Activated CD4-positive, alpha-beta memory T cell treated with anti-CD3 and anti-CD28 coated beads, Interleukin-2, amount 10 ng/mL, durations not matched to agents 7 days and 5 days (primary cell): ENCODE results near the gene HECTD2. TPM values are rescaled to one million over a fixed set of nuclear protein-coding genes. Genes with fewer than 3 reads are reported as not detected.
"Not testable (repeated sequence)": the region's sequence is repeated elsewhere in the genome, so short reads cannot be mapped to it uniquely, and the experiment has no call there.

ENCODE experiments used
- CTCF ChIA-PET: fragments of 350-600 bp; sonication (Branson Sonifier 250); formaldehyde crosslinking; loops from one replicate; lab custom pipeline; 2021; ENCODE audit warnings: antibody characterized with exemption, inconsistent platforms; lab: Charles Lee
- POLR2A ChIA-PET: fragments of 350-600 bp; sonication (Branson Sonifier 250); formaldehyde crosslinking; loops from one replicate; lab custom pipeline; 2021; ENCODE audit warnings: antibody characterized with exemption; lab: Charles Lee
- DNase-seq: peaks from one replicate; pipeline ENCODE4 v3.0.0-alpha.2; 2020
- H3K27ac Mint-ChIP-seq: one replicate; pipeline ENCODE4 v1.8.0; 2021; ENCODE audit warnings: mild to moderate bottlenecking, mixed read lengths
- H3K27me3 Mint-ChIP-seq: one replicate; pipeline ENCODE4 v1.8.0; 2021; ENCODE audit warnings: mixed read lengths
- H3K36me3 Mint-ChIP-seq: one replicate; pipeline ENCODE4 v1.8.0; 2021; ENCODE audit warnings: low read depth, mixed read lengths
- H3K4me1 Mint-ChIP-seq: one replicate; pipeline ENCODE4 v1.8.0; 2021; ENCODE audit warnings: mixed read lengths
- H3K4me3 Mint-ChIP-seq: one replicate; pipeline ENCODE4 v1.8.0; 2021; ENCODE audit warnings: mild to moderate bottlenecking, mixed read lengths
- H3K9me3 Mint-ChIP-seq: one replicate; pipeline ENCODE4 v1.8.0; 2021; ENCODE audit warnings: mixed read lengths
- total RNA-seq, 2 experiments: library from RNA; stranded (reverse); gene quantifications; one replicate each; pipeline ENCODE4 v1.2.3, GENCODE V29; 2021

HECTD2 gene
- total RNA-seq, 2 experiments from 2014 or later, result 2.6 to 2.9 TPM

DNA sequence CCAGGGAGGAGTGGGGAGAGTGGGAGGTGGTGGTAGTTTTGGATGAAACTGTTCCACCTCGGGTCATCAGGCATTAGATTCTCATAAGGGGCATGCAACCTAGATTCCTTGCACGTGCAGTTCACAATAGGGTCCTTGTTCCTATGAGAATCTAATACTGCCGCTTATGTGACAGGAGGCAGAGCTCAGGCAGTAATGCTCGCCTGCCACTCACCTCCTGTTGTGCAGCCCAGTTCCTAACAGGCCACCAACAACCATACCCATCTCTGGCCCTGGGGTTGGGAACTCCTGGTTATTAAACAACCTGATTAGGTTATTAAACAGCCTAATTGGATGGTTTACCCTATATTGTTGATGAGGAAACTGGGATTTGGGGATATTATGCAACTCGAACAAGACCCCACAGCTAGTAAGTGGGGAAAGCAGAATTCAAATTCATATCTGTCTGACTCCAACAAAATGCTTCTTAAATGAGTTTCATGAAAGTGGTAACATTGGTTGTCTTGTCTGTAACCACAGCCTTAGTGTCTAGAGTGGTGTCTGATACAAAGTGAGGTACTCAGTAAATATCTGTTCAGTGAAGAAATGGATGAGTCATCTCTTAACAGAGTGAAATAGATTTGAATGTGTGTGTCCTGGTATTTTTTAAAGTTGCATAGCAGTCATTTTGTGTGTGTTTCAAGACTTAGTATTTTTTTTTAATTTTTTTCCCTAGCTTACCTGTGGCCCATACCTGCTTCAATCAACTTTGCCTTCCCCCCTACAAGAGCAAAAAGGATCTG is 101.6 kb downstream of the HECTD2 start:
- no peaks in the 10 kb centered on the region for H3K9me3 Mint-ChIP-seq
- ChIA-PET CTCF (no interaction called here), POLR2A (no interaction called here)
- H3K4me1 Mint-ChIP-seq, result peaks cover 3% of the 10 kb centered on the region
- no peak overlapping the region for H3K27ac Mint-ChIP-seq
- H3K36me3 Mint-ChIP-seq, result no peaks in the 10 kb centered on the region
- H3K27me3 Mint-ChIP-seq, result no peaks in the 10 kb centered on the region
- H3K4me3 Mint-ChIP-seq, result no peak overlapping the region
- DNase-seq, result no peak

DNA sequence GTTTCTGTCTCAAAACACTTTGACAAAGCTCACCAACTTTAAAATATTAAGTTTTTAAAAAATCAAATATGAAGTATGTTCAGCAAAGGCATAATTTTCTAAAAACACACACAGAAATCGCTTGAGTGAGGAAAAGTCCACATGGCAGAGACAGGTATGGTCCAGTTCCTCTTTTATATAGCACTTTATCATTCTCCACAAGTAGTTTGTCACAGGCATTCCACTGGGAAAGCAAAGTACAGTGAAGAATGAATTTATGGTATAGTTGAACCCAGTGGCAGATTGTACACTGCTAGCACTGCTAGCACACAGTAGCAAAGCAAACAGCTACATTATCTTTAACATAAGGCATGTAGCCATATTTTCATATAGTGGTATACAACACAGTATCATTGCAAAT is 102.3 kb downstream of the HECTD2 start:
- no peak for DNase-seq
- H3K27me3 Mint-ChIP-seq, result no peaks in the 10 kb centered on the region
- POLR2A ChIA-PET, result no interaction called here
- CTCF ChIA-PET, result no interaction called here
- H3K9me3 Mint-ChIP-seq, result no peaks in the 10 kb centered on the region
- H3K4me3 Mint-ChIP-seq, result no peak overlapping the region
- H3K4me1 Mint-ChIP-seq, result peaks cover 3% of the 10 kb centered on the region
- H3K27ac Mint-ChIP-seq, result no peak overlapping the region
- no peaks in the 10 kb centered on the region for H3K36me3 Mint-ChIP-seq

DNA sequence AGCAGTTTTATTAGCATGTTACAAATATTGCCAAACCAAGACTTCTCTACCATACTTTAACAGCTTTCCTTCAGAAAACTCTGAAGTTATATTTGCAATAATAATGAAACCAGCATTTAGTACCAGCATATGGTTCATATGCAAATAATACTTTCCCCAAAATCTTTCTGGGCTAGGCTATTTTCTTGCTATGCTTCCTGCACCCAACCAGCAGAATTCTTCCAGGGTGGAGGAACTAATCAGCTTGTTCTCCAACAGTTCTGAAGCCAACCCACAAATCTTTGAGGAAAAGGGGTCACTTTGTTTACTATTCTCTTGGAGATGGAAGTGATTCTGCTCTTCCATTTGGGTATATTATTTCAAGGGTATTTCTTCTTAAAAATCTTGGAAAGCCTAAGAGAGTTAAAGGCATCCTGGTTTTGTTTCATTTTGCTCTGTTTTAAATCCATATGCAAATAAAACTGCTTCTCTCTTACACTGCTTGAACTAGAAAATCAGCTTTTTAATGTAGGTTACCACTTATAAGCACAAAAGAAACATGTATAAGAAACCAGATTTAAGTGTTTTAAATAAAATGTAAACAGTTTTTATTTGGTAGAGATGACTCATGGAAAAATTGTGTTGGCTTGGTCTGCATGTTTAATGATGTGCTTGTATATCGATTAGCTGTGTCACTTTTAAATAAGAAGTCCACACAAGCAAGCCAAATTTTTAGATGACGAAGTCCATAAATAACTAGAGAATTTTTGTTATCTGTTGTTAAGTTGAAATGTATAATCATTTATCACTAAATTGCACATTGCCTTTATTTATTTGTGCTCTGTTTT is 103.7 kb downstream of the HECTD2 start:
- POLR2A ChIA-PET, result no interaction called here
- Mint-ChIP-seq H3K9me3 (no peaks in the 10 kb centered on the region), H3K4me3 (no peak overlapping the region), H3K27ac (no peak overlapping the region), H3K4me1 (peaks cover 3% of the 10 kb centered on the region), H3K36me3 (no peaks in the 10 kb centered on the region), H3K27me3 (no peaks in the 10 kb centered on the region)
- CTCF ChIA-PET, result no interaction called here
- DNase-seq, result no peak

DNA sequence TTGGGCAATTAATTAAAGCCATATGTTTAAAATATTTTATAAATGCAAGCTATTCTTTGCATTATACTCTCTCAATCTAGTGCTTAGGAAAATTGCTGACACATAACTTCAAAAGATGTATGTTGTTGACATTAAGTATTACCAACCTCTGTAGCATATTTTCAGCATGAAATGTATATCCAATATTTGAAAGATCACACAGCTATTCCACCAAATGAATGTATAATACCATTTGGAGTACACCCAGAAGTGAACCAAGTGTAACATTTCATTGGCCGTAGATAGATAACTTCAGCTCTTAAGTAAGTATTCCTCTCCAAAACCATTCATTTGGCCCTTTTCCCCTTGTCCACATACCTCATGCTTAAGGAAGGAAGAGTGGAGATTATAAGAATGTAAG is 104.6 kb downstream of the HECTD2 start:
- no peak for DNase-seq
- H3K9me3 Mint-ChIP-seq, result no peaks in the 10 kb centered on the region
- ChIA-PET CTCF (no interaction called here), POLR2A (no interaction called here)
- H3K4me1 Mint-ChIP-seq, result peaks cover 3% of the 10 kb centered on the region
- no peak overlapping the region for H3K27ac Mint-ChIP-seq
- no peaks in the 10 kb centered on the region for H3K36me3 Mint-ChIP-seq
- H3K27me3 Mint-ChIP-seq, result no peaks in the 10 kb centered on the region
- H3K4me3 Mint-ChIP-seq, result no peak overlapping the region

DNA sequence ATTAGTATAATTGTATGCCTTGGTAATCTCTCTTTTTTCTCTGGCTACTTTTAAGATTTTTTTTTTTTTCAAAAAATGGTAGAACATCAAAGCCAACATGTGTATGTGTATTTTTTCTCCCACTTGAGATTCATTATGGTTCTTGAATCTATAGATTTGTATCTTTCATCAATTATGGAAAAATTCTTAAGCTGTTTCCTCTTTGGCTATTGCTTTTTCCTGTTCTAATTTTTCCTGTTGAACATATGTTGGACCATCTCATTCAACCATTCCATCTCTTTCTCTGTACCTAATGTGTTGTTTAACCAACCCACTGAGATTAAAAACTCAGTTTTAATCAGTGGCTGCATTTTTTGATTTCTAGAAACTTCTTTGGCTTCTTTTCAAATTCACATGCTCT is 107.2 kb downstream of the HECTD2 start:
- ChIA-PET POLR2A (no interaction called here), CTCF (interaction anchor here (1.0 kb wide), 1 partner anchor 12 kb away, joined by 3 read pairs; no protein-coding TSS in a partner anchor)
- H3K27ac Mint-ChIP-seq, result no peak overlapping the region
- H3K4me3 Mint-ChIP-seq, result no peak overlapping the region
- H3K36me3 Mint-ChIP-seq, result no peaks in the 10 kb centered on the region
- DNase-seq, result no peak
- H3K9me3 Mint-ChIP-seq, result no peaks in the 10 kb centered on the region
- H3K4me1 Mint-ChIP-seq, result no peaks in the 10 kb centered on the region
- H3K27me3 Mint-ChIP-seq, result no peaks in the 10 kb centered on the region

DNA sequence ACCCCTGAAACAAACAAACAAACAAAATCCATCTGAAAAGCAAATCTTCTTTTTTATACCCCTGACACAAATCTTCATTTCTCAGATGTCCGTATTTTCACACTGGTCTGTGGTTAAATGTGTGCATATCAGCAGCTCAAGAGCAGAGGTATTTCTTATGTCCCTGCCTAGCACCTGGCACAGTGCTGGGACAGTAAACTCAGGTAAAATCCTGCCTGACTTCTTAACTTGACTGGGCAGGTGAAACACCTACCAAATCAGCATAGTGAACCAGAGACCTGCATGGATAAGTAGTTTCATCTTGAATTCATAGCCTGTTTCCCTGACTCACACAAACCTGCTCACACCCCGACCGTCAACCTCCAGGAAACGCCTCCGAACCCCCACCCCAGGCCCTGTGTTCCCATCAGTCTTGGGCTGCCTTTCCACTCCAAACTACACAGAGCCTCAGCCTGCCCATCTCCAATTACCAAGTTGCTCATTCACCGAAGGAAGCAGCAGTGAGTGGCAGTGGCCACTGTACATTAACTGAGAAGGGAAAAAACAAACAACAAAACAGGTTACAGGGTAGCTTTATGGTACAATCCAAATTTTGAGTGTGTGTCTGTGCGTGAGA is 109.9 kb downstream of the HECTD2 start:
- no peaks in the 10 kb centered on the region for H3K36me3 Mint-ChIP-seq
- H3K4me3 Mint-ChIP-seq, result no peak overlapping the region
- H3K4me1 Mint-ChIP-seq, result no peaks in the 10 kb centered on the region
- ChIA-PET POLR2A (no interaction called here), CTCF (no interaction called here)
- H3K9me3 Mint-ChIP-seq, result no peaks in the 10 kb centered on the region
- DNase-seq, result no peak
- no peak overlapping the region for H3K27ac Mint-ChIP-seq
- H3K27me3 Mint-ChIP-seq, result peaks cover 2% of the 10 kb centered on the region

DNA sequence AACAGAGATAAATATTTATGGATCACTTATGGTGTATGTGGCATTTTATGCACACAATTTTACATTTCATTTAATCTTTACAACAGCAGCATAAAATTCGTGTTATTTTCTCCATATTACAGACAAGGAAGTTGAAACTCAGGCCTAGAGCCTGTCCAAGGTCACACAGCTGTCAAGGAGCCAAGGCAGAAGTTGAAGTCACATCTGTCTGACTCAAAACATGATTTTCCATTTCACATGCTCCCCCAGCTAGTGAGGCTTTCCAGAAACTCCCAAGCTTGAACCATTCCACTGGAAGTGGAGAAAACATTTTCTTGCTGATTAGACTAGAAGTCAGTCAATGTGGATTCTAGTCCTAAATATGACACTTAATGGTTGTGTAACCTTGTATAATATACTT is 110.5 kb downstream of the HECTD2 start:
- ChIA-PET CTCF (no interaction called here), POLR2A (no interaction called here)
- DNase-seq, result no peak
- Mint-ChIP-seq H3K36me3 (no peaks in the 10 kb centered on the region), H3K27ac (no peak overlapping the region), H3K9me3 (no peaks in the 10 kb centered on the region), H3K4me3 (no peak overlapping the region), H3K4me1 (no peaks in the 10 kb centered on the region), H3K27me3 (peaks cover 2% of the 10 kb centered on the region)

DNA sequence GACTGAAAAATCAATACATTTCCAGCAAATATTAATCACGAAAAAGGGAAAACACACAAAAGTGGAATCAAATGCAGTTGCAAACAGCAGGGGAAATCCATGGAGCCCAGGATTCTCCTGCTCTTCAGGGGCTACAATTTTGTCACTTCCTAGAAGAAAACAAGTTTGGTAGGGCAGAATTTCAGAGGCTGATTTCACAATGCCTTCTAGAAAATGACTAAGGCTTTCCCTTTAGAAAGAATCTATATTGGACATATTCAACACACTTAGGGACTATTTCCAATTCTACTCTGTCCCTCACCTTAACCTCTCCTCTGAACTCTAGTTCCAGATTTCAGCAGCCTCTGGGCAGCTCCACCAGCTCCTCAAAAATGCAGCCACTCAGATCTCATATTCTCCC is 111.3 kb downstream of the HECTD2 start:
- ChIA-PET CTCF (no interaction called here), POLR2A (no interaction called here)
- no peak overlapping the region for H3K4me3 Mint-ChIP-seq
- H3K27ac Mint-ChIP-seq, result no peak overlapping the region
- H3K9me3 Mint-ChIP-seq, result no peaks in the 10 kb centered on the region
- no peaks in the 10 kb centered on the region for H3K36me3 Mint-ChIP-seq
- no peaks in the 10 kb centered on the region for H3K4me1 Mint-ChIP-seq
- H3K27me3 Mint-ChIP-seq, result peaks cover 2% of the 10 kb centered on the region
- DNase-seq, result no peak

DNA sequence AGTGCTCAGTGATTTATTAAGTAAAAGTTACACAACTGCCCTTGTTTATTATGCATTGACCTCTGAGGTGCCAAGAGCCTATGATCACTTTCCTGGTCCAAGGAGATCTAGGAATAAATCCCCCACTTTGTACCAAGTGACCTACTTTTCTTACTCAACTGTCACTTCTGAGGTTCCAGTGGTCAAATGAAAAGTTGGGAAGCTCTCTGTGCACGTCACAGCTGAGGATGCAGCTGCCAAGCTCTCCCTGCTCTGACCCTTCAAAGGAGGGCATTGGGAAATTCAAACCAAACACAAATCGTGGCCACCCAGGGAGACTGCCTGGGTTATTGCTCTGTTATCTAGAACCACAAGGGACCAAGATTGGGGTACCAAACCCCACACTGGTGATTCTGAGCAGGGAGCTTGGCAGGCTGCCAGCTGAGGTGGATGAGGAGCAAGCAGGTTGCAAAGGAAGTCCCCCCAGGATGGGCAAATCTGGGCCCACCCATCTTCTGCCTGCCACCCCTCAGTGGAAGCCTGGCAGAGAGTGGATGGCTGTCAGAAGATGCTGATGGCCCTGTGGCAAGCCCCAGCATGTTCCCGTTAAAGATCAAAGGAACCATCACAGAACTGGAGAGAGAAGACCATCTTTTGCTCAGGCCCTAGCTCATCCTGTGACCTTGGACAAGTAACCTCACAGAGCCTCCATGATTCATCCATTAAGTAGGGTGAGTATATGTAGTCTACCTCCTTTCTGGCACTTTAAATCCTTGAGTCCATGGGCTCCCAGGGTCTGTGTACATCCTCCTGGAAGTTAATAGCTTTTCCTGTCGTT is 116.0 kb downstream of the HECTD2 start:
- H3K9me3 Mint-ChIP-seq, result no peaks in the 10 kb centered on the region
- ChIA-PET POLR2A (no interaction called here), CTCF (no interaction called here)
- peaks cover 2% of the 10 kb centered on the region for H3K27me3 Mint-ChIP-seq
- H3K36me3 Mint-ChIP-seq, result no peaks in the 10 kb centered on the region
- no peak for DNase-seq
- H3K4me1 Mint-ChIP-seq, result no peaks in the 10 kb centered on the region
- no peak overlapping the region for H3K27ac Mint-ChIP-seq
- no peak overlapping the region for H3K4me3 Mint-ChIP-seq

DNA sequence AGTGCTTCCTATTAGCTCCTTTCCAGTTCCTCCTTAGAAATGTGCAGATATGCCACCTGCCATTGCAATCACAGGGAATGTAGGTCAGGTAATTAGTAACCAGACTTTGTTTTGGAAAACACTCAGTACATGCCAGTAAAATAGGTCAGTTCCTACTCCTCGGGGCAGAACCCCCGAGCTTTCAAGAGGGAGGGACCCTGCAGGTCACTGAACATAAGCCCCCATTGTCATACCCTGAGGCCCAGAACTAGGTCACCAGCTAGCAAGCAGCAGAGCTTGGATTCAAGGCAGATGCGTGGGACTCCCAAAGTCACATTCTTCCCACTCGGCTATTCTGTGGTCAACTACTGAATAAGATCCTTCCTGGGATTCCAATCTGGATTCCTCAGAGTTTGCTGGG is 117.9 kb downstream of the HECTD2 start:
- Mint-ChIP-seq H3K36me3 (no peaks in the 10 kb centered on the region), H3K4me3 (no peak overlapping the region), H3K4me1 (no peaks in the 10 kb centered on the region), H3K27me3 (peaks cover 7% of the 10 kb centered on the region), H3K27ac (no peak overlapping the region), H3K9me3 (no peaks in the 10 kb centered on the region)
- no peak for DNase-seq
- ChIA-PET CTCF (no interaction called here), POLR2A (no interaction called here)

DNA sequence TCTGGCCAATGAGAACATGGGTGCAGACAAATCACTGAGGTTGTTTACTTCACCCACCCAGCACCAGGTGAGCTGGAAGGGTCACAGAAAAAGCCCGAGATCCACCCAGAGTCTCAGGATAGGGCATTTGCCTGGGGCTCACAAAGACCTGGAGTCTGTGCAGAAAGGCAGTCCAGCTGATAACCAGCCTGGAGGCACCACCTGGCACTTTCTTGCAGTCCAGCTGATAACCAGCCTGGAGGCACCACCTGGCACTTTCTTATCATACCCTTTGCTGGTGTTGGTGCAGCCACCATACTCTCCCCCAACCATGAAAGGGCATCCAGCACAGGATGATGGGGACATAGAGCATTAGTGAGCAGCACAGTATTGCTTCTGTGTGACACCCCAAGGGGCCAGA is 118.6 kb downstream of the HECTD2 start:
- POLR2A ChIA-PET, result no interaction called here

DNA sequence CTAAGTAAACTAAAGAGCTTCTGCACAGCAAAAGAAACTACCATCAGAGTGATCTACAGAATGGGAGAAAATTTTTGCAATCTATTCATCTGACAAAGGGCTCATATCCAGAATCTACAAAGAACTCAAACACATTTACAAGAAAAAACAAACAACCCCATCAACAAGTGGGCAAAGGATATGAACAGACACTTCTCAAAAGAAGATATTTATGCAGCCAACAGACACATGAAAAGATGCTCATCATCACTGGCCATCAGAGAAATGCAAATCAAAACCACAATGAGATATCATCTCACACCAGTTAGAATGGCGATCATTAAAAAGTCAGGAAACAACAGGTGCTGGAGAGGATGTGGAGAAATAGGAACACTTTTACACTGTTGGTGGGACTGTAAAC is 124.6 kb downstream of the HECTD2 start:
- CTCF ChIA-PET, H3K4me3 Mint-ChIP-seq: not testable (repeated sequence)

More for the DNA sequence above, 118.6 kb downstream of the HECTD2 start:
- Mint-ChIP-seq H3K9me3 (no peaks in the 10 kb centered on the region), H3K4me1 (no peaks in the 10 kb centered on the region), H3K4me3 (no peak overlapping the region), H3K27me3 (peaks cover 5% of the 10 kb centered on the region), H3K27ac (no peak overlapping the region), H3K36me3 (no peaks in the 10 kb centered on the region)
- DNase-seq, result no peak
- CTCF ChIA-PET, result interaction anchor here (1.1 kb wide), 1 partner anchor 11 kb away, joined by 3 read pairs; no protein-coding TSS in a partner anchor

DNA sequence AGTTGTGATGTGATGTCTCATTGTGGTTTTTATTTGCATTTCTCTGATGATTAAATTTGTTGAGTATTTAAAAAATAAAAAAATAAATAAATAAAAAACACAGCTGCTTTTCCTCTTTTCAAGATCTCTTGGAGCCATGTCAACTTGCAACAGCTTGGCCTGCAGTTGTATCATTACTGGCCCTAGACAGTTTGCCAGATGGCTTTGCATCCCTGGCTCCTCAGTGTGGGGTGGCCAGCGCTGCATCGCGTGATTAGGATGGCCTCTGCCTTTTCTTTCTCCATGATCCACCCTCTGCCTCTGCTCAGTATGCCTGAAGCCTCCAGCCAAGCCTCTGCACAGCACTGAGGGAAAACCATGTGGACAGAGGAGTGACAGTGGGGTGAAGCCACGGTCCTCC is 126.0 kb downstream of the HECTD2 start:
- Mint-ChIP-seq H3K4me3 (no peak overlapping the region), H3K4me1 (no peaks in the 10 kb centered on the region), H3K36me3 (no peaks in the 10 kb centered on the region), H3K27ac (no peak overlapping the region), H3K9me3 (no peaks in the 10 kb centered on the region), H3K27me3 (peaks cover 8% of the 10 kb centered on the region)
- POLR2A ChIA-PET, result no interaction called here
- CTCF ChIA-PET, result no interaction called here
- no peak for DNase-seq

More for the DNA sequence above, 124.6 kb downstream of the HECTD2 start:
- H3K36me3 Mint-ChIP-seq, H3K9me3 Mint-ChIP-seq, H3K27ac Mint-ChIP-seq, POLR2A ChIA-PET, DNase-seq, H3K4me1 Mint-ChIP-seq, H3K27me3 Mint-ChIP-seq: not testable (repeated sequence)
